PC-9 (cell line): ENCODE data around the gene CACNB3.

Source experiments
- CTCF ChIP-seq: fragments of 200-600 bp; sonication (generic); conservative IDR thresholded peaks from 2 replicates; pipeline ENCODE4 v1.6.1; 2017; ENCODE audit warnings: mixed run types, antibody characterized with exemption, mild to moderate bottlenecking, moderate library complexity
- EZH2 ChIP-seq: fragments of 200-600 bp; sonication (generic); IDR thresholded peaks from 2 replicates; pipeline ENCODE4 v1.8.0; 2017; ENCODE audit warnings: antibody characterized with exemption, low read depth

GRCh38 chr12:48824112-48824511, 5.8 kb downstream of the CACNB3 start:
- TF ChIP-seq CTCF (no peak), EZH2 (no peak)
